Kidney (tissue), 14 donors: Measurements from ENCODE around the gene NKX2-4. TPM values are rescaled to one million over a fixed set of nuclear protein-coding genes. Genes with fewer than 3 reads are reported as not detected.
"Not testable (repeated sequence)": the region's sequence is repeated elsewhere in the genome, so short reads cannot be mapped to it uniquely, and the experiment has no call there.

ENCODE experiments used
- DNase-seq, 5 donors: peaks; one replicate each; pipeline ENCODE4 v3.0.0-alpha.2; 2013 to 2020
- FAIRE-seq: peaks from 2 replicates; lab custom pipeline; 2012; peaks lifted over from hg19 to GRCh38; lab: Jason Lieb, UNC
- H3K27ac ChIP-seq, 2 donors: one replicate each; pipeline ENCODE4 v1.7.0; 2013; ENCODE audit warnings: low read depth in 2 of 2, low read length in 2 of 2, inconsistent platforms in 1 of 2
- H3K27me3 ChIP-seq: one replicate; pipeline ENCODE4 v1.7.1; 2013; ENCODE audit warnings: low read length, inconsistent platforms; ENCODE audit not compliant: control insufficient read depth, insufficient read depth
- H3K36me3 ChIP-seq, 3 donors: one replicate each; pipeline versions ENCODE4 v1.7.0 to v1.7.1; 2013; ENCODE audit warnings: low read length in 3 of 3, control low read depth in 1 of 3, inconsistent platforms in 1 of 3; ENCODE audit not compliant: insufficient read depth in 3 of 3, control insufficient read depth in 2 of 3
- H3K4me1 ChIP-seq, 3 donors: one replicate each; pipeline versions ENCODE4 v1.7.0 to v1.7.1; 2013; ENCODE audit warnings: low read length in 3 of 3, inconsistent platforms in 1 of 3, low read depth in 1 of 3; ENCODE audit not compliant: control insufficient read depth in 2 of 3, insufficient read depth in 2 of 3
- H3K4me3 ChIP-seq, 3 donors: one replicate each; pipeline versions ENCODE4 v1.7.0 to v1.8.1; 2013; ENCODE audit warnings: low read length in 3 of 3, control low read depth in 1 of 3, inconsistent platforms in 1 of 3
- H3K9ac ChIP-seq, 3 donors: one replicate each; pipeline versions ENCODE4 v1.7.0 to v1.7.1; 2013; ENCODE audit warnings: low read length in 3 of 3, control low read depth in 1 of 3, inconsistent platforms in 1 of 3
- H3K9me3 ChIP-seq, 3 donors: one replicate each; pipeline versions ENCODE4 v1.7.0 to v1.7.1; 2013; ENCODE audit warnings: low read length in 3 of 3, control low read depth in 1 of 3, inconsistent platforms in 1 of 3; ENCODE audit not compliant: control insufficient read depth in 2 of 3, insufficient read depth in 1 of 3
- intact Hi-C: fragments of 100-400 bp; cut with DNase I; formaldehyde crosslinking; loops from one replicate; pipeline ENCODE4 v1.11.1; 2022
- polyA plus RNA-seq: library from polyadenylated mRNA; stranded (reverse); fragments of 350-450 nt; fragmentation: Illumina TruSeq; extraction: RNeasy Lipid Tissue Mini Kit (QIAGEN cat#74804); gene quantifications from one replicate; pipeline ENCODE4 v1.2.3, GENCODE V29; 2014; ENCODE audit warnings: low read depth, low replicate concordance; ENCODE audit not compliant: insufficient read depth
- total RNA-seq: library from RNA; stranded (reverse); fragmentation: NEBNext Ultra II Directional; extraction: Animal tissue kit (Norgen Biotek cat#: 25700); gene quantifications from one replicate; pipeline ENCODE4 v1.2.1, GENCODE V29; 2021
- TF ChIP-seq, protein P1 (sequence below): IDR thresholded peaks from 3 replicates; pipeline ENCODE4 v1.5.1; 2012; ENCODE audit warnings: mild to moderate bottlenecking, moderate library complexity, borderline replicate concordance; ENCODE audit not compliant: insufficient read depth; ENCODE audit errors: extremely low read depth
- donor health status: control.
- donor health status: control.
- donor health status: control.
- donor health status: control.
- donor health status: control.
- donor health status: DM: yes; HTN: yes; CAD: no.
- donor health status: Normal renal cell carcinoma (clear cell type).

The NKX2-4 gene
- total and polyA plus RNA-seq, 2 donors from 2014 or later, result not detected

- peaks cover 0 to 5% (median 3%) of the 10 kb centered on the region in 3 donors for H3K9me3 ChIP-seq
- DNase-seq, result peak in 4 of 5 donors; percentile 52 to 87 (median 70)
- TF ChIP-seq, protein P1, sequence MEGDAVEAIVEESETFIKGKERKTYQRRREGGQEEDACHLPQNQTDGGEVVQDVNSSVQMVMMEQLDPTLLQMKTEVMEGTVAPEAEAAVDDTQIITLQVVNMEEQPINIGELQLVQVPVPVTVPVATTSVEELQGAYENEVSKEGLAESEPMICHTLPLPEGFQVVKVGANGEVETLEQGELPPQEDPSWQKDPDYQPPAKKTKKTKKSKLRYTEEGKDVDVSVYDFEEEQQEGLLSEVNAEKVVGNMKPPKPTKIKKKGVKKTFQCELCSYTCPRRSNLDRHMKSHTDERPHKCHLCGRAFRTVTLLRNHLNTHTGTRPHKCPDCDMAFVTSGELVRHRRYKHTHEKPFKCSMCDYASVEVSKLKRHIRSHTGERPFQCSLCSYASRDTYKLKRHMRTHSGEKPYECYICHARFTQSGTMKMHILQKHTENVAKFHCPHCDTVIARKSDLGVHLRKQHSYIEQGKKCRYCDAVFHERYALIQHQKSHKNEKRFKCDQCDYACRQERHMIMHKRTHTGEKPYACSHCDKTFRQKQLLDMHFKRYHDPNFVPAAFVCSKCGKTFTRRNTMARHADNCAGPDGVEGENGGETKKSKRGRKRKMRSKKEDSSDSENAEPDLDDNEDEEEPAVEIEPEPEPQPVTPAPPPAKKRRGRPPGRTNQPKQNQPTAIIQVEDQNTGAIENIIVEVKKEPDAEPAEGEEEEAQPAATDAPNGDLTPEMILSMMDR, result no peak
- H3K36me3 ChIP-seq, result no peaks in the 10 kb centered on the region
- FAIRE-seq, result no peak
- no peak overlapping the region for H3K27ac ChIP-seq
- intact Hi-C loops, result no loop called here
- H3K4me3 ChIP-seq, result no peak overlapping the region
- no peaks in the 10 kb centered on the region for H3K27me3 ChIP-seq
- no peaks in the 10 kb centered on the region for H3K4me1 ChIP-seq
- no peak overlapping the region for H3K9ac ChIP-seq
Measured at GRCh38 chr20:21430020-21430419, 32.7 kb upstream of the NKX2-4 start.

DNA sequence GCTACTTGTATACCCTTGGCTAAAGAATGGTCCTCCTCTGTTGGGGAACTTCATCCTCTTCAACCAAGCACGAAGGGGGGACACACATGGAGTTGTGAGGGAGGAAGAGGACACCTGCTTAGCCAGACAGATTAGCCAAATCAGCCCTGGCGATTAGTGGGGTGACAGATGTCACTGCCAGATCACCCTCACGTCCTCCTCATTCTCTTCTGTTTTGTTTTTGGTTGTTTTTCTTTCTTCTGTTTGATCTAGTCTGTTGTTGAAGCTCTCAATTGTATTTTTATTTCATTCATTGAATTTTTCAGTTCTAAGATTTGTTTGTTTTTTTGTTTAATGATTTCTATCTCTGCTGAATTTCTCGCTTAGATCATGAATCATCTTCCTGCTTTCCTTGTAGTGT is 27.5 kb upstream of the NKX2-4 start:
- H3K4me3 ChIP-seq, result no peak overlapping the region
- no peaks in the 10 kb centered on the region for H3K27me3 ChIP-seq
- no peak overlapping the region for H3K27ac ChIP-seq
- no peak for FAIRE-seq
- no peak for DNase-seq
- H3K9me3 ChIP-seq, result peaks cover 0 to 16% (median 7%) of the 10 kb centered on the region in 3 donors
- TF ChIP-seq, protein P1, result no peak
- no peaks in the 10 kb centered on the region for H3K36me3 ChIP-seq
- no peaks in the 10 kb centered on the region for H3K4me1 ChIP-seq
- intact Hi-C loops, result no loop called here
- no peak overlapping the region for H3K9ac ChIP-seq

- intact Hi-C loops, result not testable (repeated sequence)
Measured at GRCh38 chr20:21423712-21424111, 26.4 kb upstream of the NKX2-4 start.

DNA sequence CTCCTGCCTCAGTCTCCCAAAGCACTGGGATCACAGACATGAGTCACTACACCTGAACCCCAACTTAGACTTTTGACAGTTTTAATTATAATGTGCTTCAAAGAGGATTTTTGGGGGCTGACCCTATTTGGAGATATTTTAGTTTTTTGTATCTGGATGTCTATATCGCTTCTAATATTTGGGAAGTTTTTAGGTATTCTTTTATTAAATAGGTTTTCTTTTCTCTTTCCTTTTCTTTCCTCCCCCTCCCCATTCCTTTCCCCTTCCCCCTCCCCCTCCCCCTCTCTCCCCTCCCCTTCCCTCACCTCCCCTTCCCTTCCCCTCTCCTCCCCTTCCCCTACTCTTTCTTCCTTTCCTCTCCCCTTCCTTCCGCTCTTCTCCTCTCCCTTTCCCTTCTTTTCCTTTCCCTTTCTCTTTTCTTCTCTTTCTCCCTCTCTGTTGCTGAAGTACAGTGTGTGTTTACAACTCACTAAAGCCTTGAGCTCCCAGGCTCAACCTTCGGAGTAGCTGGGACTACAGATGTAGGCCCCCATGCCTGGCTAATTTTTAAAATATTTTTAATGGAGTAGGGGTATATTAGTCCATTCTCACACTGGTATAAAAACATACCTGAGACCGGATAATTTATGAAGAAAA is 24.4 kb upstream of the NKX2-4 start:
- DNase-seq (no peak), FAIRE-seq (no peak)
- Histone ChIP-seq H3K27me3 (no peaks in the 10 kb centered on the region), H3K4me1 (no peaks in the 10 kb centered on the region), H3K9me3 (peaks cover 0 to 16% (median 7%) of the 10 kb centered on the region in 3 donors), H3K36me3 (no peaks in the 10 kb centered on the region), H3K9ac (no peak overlapping the region), H3K27ac (no peak overlapping the region), H3K4me3 (no peak overlapping the region)
- intact Hi-C loops, result no loop called here
- TF ChIP-seq, protein P1, result no peak

More at GRCh38 chr20:21423712-21424111, 26.4 kb upstream of the NKX2-4 start:
- not testable (repeated sequence) for FAIRE-seq, H3K27ac ChIP-seq, H3K9ac ChIP-seq, H3K36me3 ChIP-seq, H3K27me3 ChIP-seq, DNase-seq, H3K4me1 ChIP-seq, H3K4me3 ChIP-seq
- H3K9me3 ChIP-seq, result peaks cover 0 to 16% (median 7%) of the 10 kb centered on the region in 3 donors

DNA sequence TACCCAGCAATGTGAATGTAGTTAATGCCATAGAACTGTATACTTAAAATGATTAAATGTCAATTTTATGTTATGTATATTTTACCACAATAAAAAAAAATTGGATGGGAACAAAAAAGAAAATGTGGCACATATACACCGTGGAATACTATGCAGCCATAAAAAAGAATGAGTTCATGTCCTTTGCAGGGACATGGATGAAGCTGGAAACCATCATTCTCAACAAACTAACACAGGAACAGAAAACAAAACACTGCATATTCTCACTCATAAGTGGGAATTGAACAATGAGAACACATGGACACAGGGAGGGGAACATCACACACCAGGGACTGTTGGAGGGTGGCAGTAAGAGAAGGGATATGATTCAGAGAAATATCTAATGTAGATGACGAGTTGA is 21.8 kb upstream of the NKX2-4 start:
- H3K4me3 ChIP-seq, intact Hi-C loops, H3K27me3 ChIP-seq, FAIRE-seq, H3K36me3 ChIP-seq, H3K9ac ChIP-seq, DNase-seq, H3K4me1 ChIP-seq, H3K9me3 ChIP-seq, H3K27ac ChIP-seq: not testable (repeated sequence)

GRCh38 chr20:21413996-21414395 is 16.7 kb upstream of the NKX2-4 start:
- H3K9me3 ChIP-seq, H3K4me1 ChIP-seq, H3K4me3 ChIP-seq, H3K27ac ChIP-seq, FAIRE-seq, H3K27me3 ChIP-seq, H3K9ac ChIP-seq, H3K36me3 ChIP-seq, DNase-seq, intact Hi-C loops: not testable (repeated sequence)
